Measurements from ENCODE around the gene DGCR8. TPM values are rescaled to one million over a fixed set of nuclear protein-coding genes. Genes with fewer than 3 reads are reported as not detected.

DGCR8 gene
- total RNA-seq, 1 donor from 2014 or later, result 29.5 TPM

- DNase-seq (peak; percentile 61), ATAC-seq (peak; percentile 6 to 35)
- H3K27me3 ChIP-seq (ENCODE audit: low read depth), result no peaks in the 10 kb centered on the region
- peak overlapping the region; percentile 87 for H3K27ac ChIP-seq
- H3K36me3 ChIP-seq, result peaks cover 62% of the 10 kb centered on the region
- peak overlapping the region; percentile 79 for H3K4me3 ChIP-seq
- no peak for TF ChIP-seq CTCF (IDR thresholded peaks at IDR 0.05)
- intact Hi-C loops (cut with DNase I), result no loop called here
- no peaks in the 10 kb centered on the region for H3K9me3 ChIP-seq
- peaks cover 39% of the 10 kb centered on the region for H3K4me1 ChIP-seq
Observed at GRCh38 chr22:20117633-20118299, 37.7 kb downstream of the DGCR8 start.

- peaks cover 55% of the 10 kb centered on the region for H3K36me3 ChIP-seq
- no peak for TF ChIP-seq CTCF (IDR thresholded peaks at IDR 0.05)
- DNase-seq (peak; percentile 21), ATAC-seq (no peak)
- no peak overlapping the region for H3K27ac ChIP-seq
- peaks cover 39% of the 10 kb centered on the region for H3K4me1 ChIP-seq
- no peaks in the 10 kb centered on the region for H3K27me3 ChIP-seq (ENCODE audit: low read depth)
- H3K4me3 ChIP-seq, result peak overlapping the region; percentile 79
- no peaks in the 10 kb centered on the region for H3K9me3 ChIP-seq
- intact Hi-C loops (cut with DNase I), result no loop called here
Observed at GRCh38 chr22:20118300-20119020, 38.4 kb downstream of the DGCR8 start.

GRCh38 chr22:20121856-20122415, 41.9 kb downstream of the DGCR8 start:
- ATAC-seq, result no peak

GRCh38 chr22:20123366-20124082, 43.5 kb downstream of the DGCR8 start:
- no peaks in the 10 kb centered on the region for H3K27me3 ChIP-seq (ENCODE audit: low read depth)
- no peaks in the 10 kb centered on the region for H3K9me3 ChIP-seq
- TF ChIP-seq CTCF (IDR thresholded peaks at IDR 0.05), result no peak
- no peak overlapping the region for H3K4me3 ChIP-seq
- DNase-seq, result no peak
- no peak for ATAC-seq
- peaks cover 62% of the 10 kb centered on the region for H3K36me3 ChIP-seq
- H3K4me1 ChIP-seq, result peaks cover 20% of the 10 kb centered on the region
- no peak overlapping the region for H3K27ac ChIP-seq
- intact Hi-C loops (cut with DNase I), result no loop called here

More at GRCh38 chr22:20121856-20122415, 41.9 kb downstream of the DGCR8 start:
- H3K27ac ChIP-seq, result no peak overlapping the region
- H3K4me1 ChIP-seq, result peaks cover 28% of the 10 kb centered on the region
- no peak overlapping the region for H3K4me3 ChIP-seq
- H3K27me3 ChIP-seq (ENCODE audit: low read depth), result no peaks in the 10 kb centered on the region
- no peaks in the 10 kb centered on the region for H3K9me3 ChIP-seq
- intact Hi-C loops (cut with DNase I), result no loop called here
- H3K36me3 ChIP-seq, result peaks cover 54% of the 10 kb centered on the region
- DNase-seq, result no peak
- no peak for TF ChIP-seq CTCF (IDR thresholded peaks at IDR 0.05)

GRCh38 chr22:20124083-20124787, 44.2 kb downstream of the DGCR8 start:
- no peak overlapping the region for H3K27ac ChIP-seq
- intact Hi-C loops (cut with DNase I), result no loop called here
- no peak overlapping the region for H3K4me3 ChIP-seq
- H3K9me3 ChIP-seq, result no peaks in the 10 kb centered on the region
- no peak for DNase-seq
- no peak for TF ChIP-seq CTCF (IDR thresholded peaks at IDR 0.05)
- H3K4me1 ChIP-seq, result peaks cover 14% of the 10 kb centered on the region
- no peak for ATAC-seq
- no peaks in the 10 kb centered on the region for H3K27me3 ChIP-seq (ENCODE audit: low read depth)
- H3K36me3 ChIP-seq, result peaks cover 57% of the 10 kb centered on the region
